Trophoblast cell (in vitro differentiated cells and primary cell): ENCODE results near the gene C10orf90.

Experiments
- DNase-seq, 2 donors: peaks; one replicate each; pipeline ENCODE4 v3.0.0-alpha.2; 2016
- H2AFZ ChIP-seq: 2 replicates; pipeline ENCODE4 v1.6.1; 2013; ENCODE audit warnings: low read length, moderate library complexity, mild to moderate bottlenecking; ENCODE audit not compliant: insufficient read depth, poor library complexity
- H2AK5ac ChIP-seq: 2 replicates; pipeline ENCODE4 v1.6.1; 2013; ENCODE audit warnings: mild to moderate bottlenecking, low read length
- H2BK120ac ChIP-seq: 2 replicates; pipeline ENCODE4 v1.6.1; 2013; ENCODE audit warnings: low read length, mild to moderate bottlenecking, moderate library complexity; ENCODE audit not compliant: insufficient read depth, poor library complexity
- H2BK12ac ChIP-seq: 2 replicates; pipeline ENCODE4 v1.6.1; 2013; ENCODE audit warnings: mild to moderate bottlenecking, low read length, moderate library complexity
- H2BK5ac ChIP-seq: 2 replicates; pipeline ENCODE4 v1.6.1; 2013; ENCODE audit warnings: low read length, low read depth, moderate library complexity, mild to moderate bottlenecking; ENCODE audit not compliant: poor library complexity
- H3K14ac ChIP-seq: 2 replicates; pipeline ENCODE4 v1.6.1; 2013; ENCODE audit warnings: mild to moderate bottlenecking, low read length
- H3K18ac ChIP-seq: 2 replicates; pipeline ENCODE4 v1.6.1; 2013; ENCODE audit warnings: mild to moderate bottlenecking, low read length
- H3K23ac ChIP-seq: 2 replicates; pipeline ENCODE4 v1.6.1; 2013; ENCODE audit warnings: low read length
- H3K27ac ChIP-seq: 2 replicates; pipeline ENCODE4 v1.5.1; 2013; ENCODE audit warnings: low read depth, mild to moderate bottlenecking, inconsistent platforms, low read length, moderate library complexity
- H3K27me3 ChIP-seq: 2 replicates; pipeline ENCODE4 v1.6.1; 2013; ENCODE audit warnings: inconsistent platforms, mild to moderate bottlenecking, low read length, moderate library complexity; ENCODE audit not compliant: insufficient read depth
- H3K36me3 ChIP-seq, 2 experiments: 1 replicate in 1 of 2; 2 replicates in 1 of 2; pipeline ENCODE4 v1.6.1; 2013; ENCODE audit warnings: low read length in 2 of 2, mild to moderate bottlenecking in 2 of 2, moderate library complexity in 1 of 2; ENCODE audit not compliant: insufficient read depth in 2 of 2, control insufficient read depth in 1 of 2
- H3K4ac ChIP-seq: 2 replicates; pipeline ENCODE4 v1.6.1; 2013; ENCODE audit warnings: low read depth, mild to moderate bottlenecking, low read length, moderate library complexity
- H3K4me1 ChIP-seq, 2 experiments: 1 replicate in 1 of 2; 2 replicates in 1 of 2; pipeline ENCODE4 v1.6.1; 2013; ENCODE audit warnings: low read length in 2 of 2, mild to moderate bottlenecking in 2 of 2, moderate library complexity in 1 of 2; ENCODE audit not compliant: insufficient read depth in 2 of 2, control insufficient read depth in 1 of 2
- H3K4me2 ChIP-seq: 2 replicates; pipeline ENCODE4 v1.6.1; 2013; ENCODE audit warnings: inconsistent platforms, mild to moderate bottlenecking, low read length, moderate library complexity
- H3K4me3 ChIP-seq: 2 replicates; pipeline ENCODE4 v1.5.1; 2013; ENCODE audit warnings: mild to moderate bottlenecking, low read depth, low read length, inconsistent platforms
- H3K79me1 ChIP-seq: one replicate; pipeline ENCODE4 v1.6.1; 2013; ENCODE audit warnings: low read length
- H3K79me2 ChIP-seq: 2 replicates; pipeline ENCODE4 v1.6.1; 2013; ENCODE audit warnings: low read length, mild to moderate bottlenecking; ENCODE audit not compliant: control insufficient read depth, insufficient read depth, poor library complexity
- H3K9ac ChIP-seq: 2 replicates; pipeline ENCODE4 v1.6.1; 2013; ENCODE audit warnings: mild to moderate bottlenecking, low read length
- H3K9me3 ChIP-seq: 2 replicates; pipeline ENCODE4 v1.6.1; 2013; ENCODE audit warnings: low read depth, mild to moderate bottlenecking, control low read depth, inconsistent platforms, low read length; ENCODE audit not compliant: insufficient read depth
- H4K12ac ChIP-seq: 2 replicates; pipeline ENCODE4 v1.6.1; 2013; ENCODE audit warnings: low read depth, mild to moderate bottlenecking, low read length, moderate library complexity
- H4K8ac ChIP-seq: 2 replicates; pipeline ENCODE4 v1.6.1; 2013; ENCODE audit warnings: low read depth, mild to moderate bottlenecking, low read length, moderate library complexity
- H4K91ac ChIP-seq: one replicate; pipeline ENCODE4 v1.6.1; 2013; ENCODE audit warnings: low read depth, mild to moderate bottlenecking, low read length, moderate library complexity
- WGBS: extraction: QIAGEN DNeasy Blood & Tissue Kit; methylation state at CpG from one replicate; pipeline ENCODE4 v1.1.7; 2013; ENCODE audit warnings: missing lambda C conversion rate; ENCODE audit not compliant: insufficient read length, insufficient coverage; ENCODE audit errors: extremely low coverage; 5-methylcytosine and 5-hydroxymethylcytosine counted together

The C10orf90 gene

DNA sequence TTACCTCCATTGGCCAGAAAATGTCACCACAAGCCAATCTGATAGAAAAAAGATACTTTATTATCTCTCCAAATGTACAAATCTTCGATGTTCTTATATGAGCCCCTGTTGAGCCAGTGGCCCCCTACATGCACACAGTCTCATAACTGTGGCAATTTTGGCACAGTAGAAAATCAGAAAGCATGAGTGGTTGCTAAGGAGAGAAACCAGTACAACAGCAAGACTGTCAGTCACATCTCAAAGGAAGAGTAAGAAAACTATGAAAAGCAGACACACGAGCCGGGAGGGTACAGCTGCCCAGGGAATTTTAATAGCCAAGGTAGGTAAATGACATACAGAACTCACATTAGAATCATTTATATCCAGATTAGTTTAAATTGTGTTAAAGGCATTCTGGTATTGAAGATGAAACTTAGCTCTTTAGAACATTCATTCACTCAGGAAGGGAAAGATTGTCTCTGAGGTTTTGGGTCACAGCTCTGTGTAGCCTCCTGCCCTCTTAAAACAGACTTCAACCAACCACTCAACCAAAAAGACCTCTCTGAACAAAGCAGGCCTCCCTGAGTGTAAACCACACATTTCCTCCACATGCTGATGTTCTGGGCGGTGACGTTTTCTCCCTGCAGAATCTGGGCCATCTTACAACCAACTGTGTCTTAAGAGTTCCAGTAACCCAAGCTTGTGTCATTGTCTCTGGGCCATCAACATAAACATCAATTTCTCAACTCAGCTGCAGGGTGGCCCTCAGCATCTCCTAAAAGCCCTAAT is 201.4 kb downstream of the C10orf90 start:
- Histone ChIP-seq H2BK5ac (no peak overlapping the region), H2BK12ac (no peak overlapping the region), H3K9ac (no peak overlapping the region), H3K27me3 (no peaks in the 10 kb centered on the region), H3K4me3 (no peak overlapping the region), H4K12ac (no peak overlapping the region), H3K4me2 (no peak overlapping the region), H3K9me3 (peaks cover 5% of the 10 kb centered on the region), H3K36me3 (no peaks in the 10 kb centered on the region), H4K91ac (no peak overlapping the region), H2AFZ (no peak overlapping the region), H3K23ac (no peak overlapping the region), H3K79me1 (no peaks in the 10 kb centered on the region), H2AK5ac (no peak overlapping the region), H3K79me2 (no peaks in the 10 kb centered on the region), H3K18ac (no peak overlapping the region), H3K4me1 (peaks cover 0 to 2% of the 10 kb centered on the region in 2 experiments), H3K27ac (no peak overlapping the region), H4K8ac (no peak overlapping the region), H3K4ac (no peak overlapping the region), H2BK120ac (no peak overlapping the region), H3K14ac (no peak overlapping the region)
- no peak for DNase-seq
- WGBS, result no CpG with 5 or more reads among the region's 5 CpGs

DNA sequence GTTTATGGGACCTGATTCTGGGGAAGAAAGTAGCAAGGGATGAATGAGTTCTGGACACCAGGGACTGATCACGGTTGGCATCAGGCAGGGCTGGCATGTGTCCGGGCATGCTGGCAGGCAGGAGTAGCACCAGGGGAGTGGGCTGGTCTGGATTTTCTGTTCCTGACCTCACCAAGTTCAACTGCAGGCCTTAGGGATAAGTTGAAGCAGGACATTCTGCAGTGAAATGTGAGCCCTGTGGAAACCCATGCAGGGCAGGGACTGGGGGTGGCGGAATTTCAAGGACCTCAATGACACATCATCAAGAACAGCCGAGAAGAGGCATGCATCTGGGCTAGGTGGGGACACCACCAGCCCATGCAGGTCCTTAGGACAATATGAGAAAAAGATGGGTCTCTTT is 202.0 kb downstream of the C10orf90 start:
- Histone ChIP-seq H3K27ac (no peak overlapping the region), H3K14ac (no peak overlapping the region)

DNA sequence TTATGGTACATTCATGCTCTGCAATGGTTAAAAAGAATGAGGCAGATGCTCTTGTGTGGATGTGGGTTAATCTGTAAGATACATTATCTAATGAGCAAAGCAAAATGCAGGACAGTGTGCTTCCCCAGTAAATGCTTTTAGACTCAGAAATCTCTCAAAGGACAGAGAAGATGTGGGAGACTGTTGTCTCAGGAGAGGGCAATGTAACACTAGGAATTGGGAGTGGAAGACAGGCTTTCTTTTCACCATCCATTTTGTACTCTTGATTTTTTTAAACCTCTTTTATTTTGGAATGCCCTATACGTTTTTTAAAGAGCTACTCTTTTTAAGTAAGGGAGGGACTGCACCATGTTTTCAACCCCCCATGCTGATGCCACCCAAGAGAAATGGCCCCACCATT is 204.7 kb downstream of the C10orf90 start:
- Histone ChIP-seq H3K18ac (no peak overlapping the region), H3K27me3 (no peaks in the 10 kb centered on the region), H2AK5ac (no peak overlapping the region), H2BK5ac (no peak overlapping the region), H4K12ac (no peak overlapping the region), H3K4me1 (no peaks in the 10 kb centered on the region), H3K4ac (no peak overlapping the region), H3K79me2 (no peaks in the 10 kb centered on the region), H4K91ac (no peak overlapping the region), H3K4me3 (no peak overlapping the region), H4K8ac (no peak overlapping the region), H3K23ac (no peak overlapping the region), H2AFZ (no peak overlapping the region), H2BK120ac (no peak overlapping the region), H2BK12ac (no peak overlapping the region), H3K27ac (no peak overlapping the region), H3K14ac (no peak overlapping the region), H3K9ac (no peak overlapping the region), H3K9me3 (peaks cover 7% of the 10 kb centered on the region), H3K79me1 (no peaks in the 10 kb centered on the region), H3K4me2 (no peak overlapping the region), H3K36me3 (no peaks in the 10 kb centered on the region)
- no CpG with 5 or more reads among the region's 1 CpG for WGBS
- DNase-seq, result peak in 1 of 2 donors; percentile 14

More for the DNA sequence above, 202.0 kb downstream of the C10orf90 start:
- Histone ChIP-seq H3K18ac (no peak overlapping the region), H3K9ac (no peak overlapping the region), H4K91ac (no peak overlapping the region), H3K9me3 (peaks cover 5% of the 10 kb centered on the region), H2AK5ac (no peak overlapping the region), H3K36me3 (no peaks in the 10 kb centered on the region), H3K27me3 (no peaks in the 10 kb centered on the region), H3K4me1 (peaks cover 0 to 2% of the 10 kb centered on the region in 2 experiments), H3K79me1 (no peaks in the 10 kb centered on the region), H4K8ac (no peak overlapping the region), H2BK5ac (no peak overlapping the region), H3K79me2 (no peaks in the 10 kb centered on the region), H2AFZ (no peak overlapping the region), H2BK12ac (no peak overlapping the region), H2BK120ac (no peak overlapping the region), H3K4me2 (no peak overlapping the region), H4K12ac (no peak overlapping the region), H3K4me3 (no peak overlapping the region), H3K23ac (no peak overlapping the region), H3K4ac (no peak overlapping the region)
- DNase-seq, result no peak
- WGBS, result no CpG with 5 or more reads among the region's 4 CpGs

DNA sequence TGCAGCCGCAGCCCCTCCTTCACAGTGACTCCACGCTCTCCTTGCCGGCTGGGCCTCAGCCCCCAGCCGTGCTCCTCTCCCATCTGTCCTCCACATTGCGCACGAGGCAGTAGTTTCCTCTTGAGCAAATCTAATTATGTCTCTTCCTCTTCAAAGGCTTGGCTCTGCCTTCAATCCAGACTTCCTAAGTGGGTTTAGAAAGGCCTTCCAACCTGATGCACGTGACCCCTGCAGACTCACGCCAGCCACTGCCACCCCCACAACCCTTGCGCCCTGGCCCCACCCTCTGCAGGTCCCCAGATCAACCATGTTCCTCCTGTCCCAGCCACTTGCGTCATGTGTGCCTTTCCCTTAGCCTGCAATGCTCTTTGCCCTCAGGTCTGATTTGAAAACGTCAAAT is 207.2 kb downstream of the C10orf90 start:
- Histone ChIP-seq H2BK12ac (no peak overlapping the region), H3K4me2 (no peak overlapping the region), H3K14ac (no peak overlapping the region), H3K4me3 (no peak overlapping the region), H3K79me2 (no peaks in the 10 kb centered on the region), H3K23ac (no peak overlapping the region), H2BK5ac (no peak overlapping the region), H3K4ac (no peak overlapping the region), H3K4me1 (peaks cover 3 to 5% of the 10 kb centered on the region in 2 experiments), H4K12ac (no peak overlapping the region), H3K27me3 (no peaks in the 10 kb centered on the region), H2AFZ (no peak overlapping the region), H3K36me3 (no peaks in the 10 kb centered on the region), H2BK120ac (no peak overlapping the region), H3K18ac (no peak overlapping the region), H4K8ac (no peak overlapping the region), H3K9me3 (peaks cover 5% of the 10 kb centered on the region), H4K91ac (no peak overlapping the region), H3K27ac (no peak overlapping the region), H3K9ac (no peak overlapping the region), H2AK5ac (no peak overlapping the region), H3K79me1 (no peaks in the 10 kb centered on the region)
- no peak for DNase-seq
- no CpG with 5 or more reads among the region's 11 CpGs for WGBS
